Chondrocyte (in vitro differentiated cells): ENCODE measurements around the gene CTIF. TPM values are rescaled to one million over a fixed set of nuclear protein-coding genes. Genes with fewer than 3 reads are reported as not detected.
A peak's percentile ranks its signal among the peaks of the same experiment; 100 is the strongest.

ENCODE experiments used
- DNase-seq: peaks from one replicate; pipeline ENCODE4 v3.0.0; 2021; ENCODE audit warnings: mixed read lengths, low spot score
- H3K27ac Mint-ChIP-seq: one replicate; pipeline ENCODE4 v1.8.0; 2021; ENCODE audit warnings: mild to moderate bottlenecking, moderate library complexity, mixed read lengths; ENCODE audit not compliant: unreplicated experiment
- H3K27me3 Mint-ChIP-seq: 2 replicates; pipeline ENCODE4 v1.8.0; 2021; ENCODE audit warnings: low read depth, mixed read lengths
- H3K36me3 Mint-ChIP-seq: 2 replicates; pipeline ENCODE4 v1.8.0; 2021; ENCODE audit warnings: low read depth, mixed read lengths
- H3K4me1 Mint-ChIP-seq: 2 replicates; pipeline ENCODE4 v1.8.0; 2021; ENCODE audit warnings: low read depth, mild to moderate bottlenecking, mixed read lengths
- H3K4me3 Mint-ChIP-seq: one replicate; pipeline ENCODE4 v1.8.0; 2021; ENCODE audit warnings: mild to moderate bottlenecking, moderate library complexity, mixed read lengths; ENCODE audit not compliant: unreplicated experiment
- H3K9me3 Mint-ChIP-seq: 2 replicates; pipeline ENCODE4 v1.8.0; 2021; ENCODE audit warnings: low read depth, mixed read lengths
- CTCF ChIP-seq: fragments of 200-600 bp; sonication (generic); IDR thresholded peaks from 2 replicates; pipeline ENCODE4 v1.5.0; 2021; ENCODE audit warnings: antibody characterized with exemption, mild to moderate bottlenecking, moderate library complexity
- total RNA-seq: library from RNA; stranded (reverse); gene quantifications from 3 replicates; pipeline ENCODE4 v1.2.1, GENCODE V29; 2021

Gene CTIF
- total RNA-seq, 1 donor from 2014 or later: 184 TPM

GRCh38 chr18:48902856-48903601, 364.2 kb downstream of the CTIF start:
- Mint-ChIP-seq H3K36me3 (peaks cover 8% of the 10 kb centered on the region), H3K4me1 (peaks cover 48% of the 10 kb centered on the region), H3K27me3 (no peaks in the 10 kb centered on the region), H3K9me3 (peaks cover 23% of the 10 kb centered on the region), H3K27ac (peak overlapping the region; percentile 99), H3K4me3 (no peak overlapping the region)
- peak; percentile 78 for DNase-seq
- TF ChIP-seq CTCF: no peak

- Mint-ChIP-seq H3K4me3 (no peak overlapping the region), H3K9me3 (peaks cover 23% of the 10 kb centered on the region), H3K27ac (peak overlapping the region; percentile 99), H3K27me3 (no peaks in the 10 kb centered on the region), H3K4me1 (peaks cover 48% of the 10 kb centered on the region), H3K36me3 (peaks cover 8% of the 10 kb centered on the region)
- TF ChIP-seq CTCF: no peak
- peak; percentile 5 for DNase-seq
Measured at GRCh38 chr18:48904091-48904490, 365.3 kb downstream of the CTIF start.

- Mint-ChIP-seq H3K4me1 (peaks cover 46% of the 10 kb centered on the region), H3K36me3 (peaks cover 6% of the 10 kb centered on the region), H3K4me3 (no peak overlapping the region), H3K27me3 (no peaks in the 10 kb centered on the region), H3K27ac (no peak overlapping the region), H3K9me3 (peaks cover 17% of the 10 kb centered on the region)
- DNase-seq: peak; percentile 0
- no peak for TF ChIP-seq CTCF
Measured at GRCh38 chr18:48904847-48905394, 366.1 kb downstream of the CTIF start.

GRCh38 chr18:48905513-48905912, 366.7 kb downstream of the CTIF start:
- no peak for TF ChIP-seq CTCF
- no peaks in the 10 kb centered on the region for H3K27me3 Mint-ChIP-seq
- H3K4me3 Mint-ChIP-seq: no peak overlapping the region
- no peak for DNase-seq
- H3K4me1 Mint-ChIP-seq: peaks cover 43% of the 10 kb centered on the region
- peaks cover 6% of the 10 kb centered on the region for H3K36me3 Mint-ChIP-seq
- peaks cover 16% of the 10 kb centered on the region for H3K9me3 Mint-ChIP-seq
- no peak overlapping the region for H3K27ac Mint-ChIP-seq

GRCh38 chr18:48908916-48909315, 370.1 kb downstream of the CTIF start:
- no peak overlapping the region for H3K27ac Mint-ChIP-seq
- H3K4me1 Mint-ChIP-seq: peaks cover 22% of the 10 kb centered on the region
- H3K4me3 Mint-ChIP-seq: no peak overlapping the region
- H3K9me3 Mint-ChIP-seq: peaks cover 16% of the 10 kb centered on the region
- peaks cover 6% of the 10 kb centered on the region for H3K36me3 Mint-ChIP-seq
- no peak for TF ChIP-seq CTCF
- DNase-seq: peak; percentile 11
- no peaks in the 10 kb centered on the region for H3K27me3 Mint-ChIP-seq
